A673 (cell line): ENCODE data around the gene NPBWR2.
"Not testable (repeated sequence)": the region's sequence is repeated elsewhere in the genome, so short reads cannot be mapped to it uniquely, and the experiment has no call there.

Source experiments
- EZH2 ChIP-seq: fragments of 200-600 bp; sonication (generic); IDR thresholded peaks from 2 replicates; pipeline ENCODE4 v1.6.1; 2017; ENCODE audit warnings: borderline replicate concordance, low read depth, mild to moderate bottlenecking, mixed read lengths, antibody characterized with exemption, low read length; ENCODE audit not compliant: poor library complexity, severe bottlenecking
- TF ChIP-seq, protein P1 (sequence below): fragments of 300-800, 200-600 bp; sonication (generic); conservative IDR thresholded peaks from 2 replicates; pipeline ENCODE4 v1.5.1; 2017; ENCODE audit warnings: low read depth, mild to moderate bottlenecking, antibody characterized with exemption, low read length, moderate library complexity, mixed read lengths

DNA sequence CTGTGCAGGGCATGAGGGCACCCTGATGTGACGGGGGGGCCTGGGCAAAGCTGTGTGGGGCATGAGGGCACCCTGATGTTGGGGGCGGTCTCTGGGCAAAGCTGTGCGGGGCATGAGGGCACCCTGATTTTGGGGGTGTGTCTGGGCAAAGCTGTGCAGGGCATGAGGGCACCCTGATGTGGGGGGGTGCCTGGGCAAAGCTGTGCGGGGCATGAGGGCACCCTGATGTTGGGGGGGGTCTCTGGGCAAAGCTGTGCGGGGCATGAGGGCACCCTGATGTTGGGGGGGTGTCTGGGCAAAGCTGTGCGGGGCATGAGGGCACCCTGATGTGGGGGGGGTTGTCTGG is 10.0 kb upstream of the NPBWR2 start:
- TF ChIP-seq, protein P1, sequence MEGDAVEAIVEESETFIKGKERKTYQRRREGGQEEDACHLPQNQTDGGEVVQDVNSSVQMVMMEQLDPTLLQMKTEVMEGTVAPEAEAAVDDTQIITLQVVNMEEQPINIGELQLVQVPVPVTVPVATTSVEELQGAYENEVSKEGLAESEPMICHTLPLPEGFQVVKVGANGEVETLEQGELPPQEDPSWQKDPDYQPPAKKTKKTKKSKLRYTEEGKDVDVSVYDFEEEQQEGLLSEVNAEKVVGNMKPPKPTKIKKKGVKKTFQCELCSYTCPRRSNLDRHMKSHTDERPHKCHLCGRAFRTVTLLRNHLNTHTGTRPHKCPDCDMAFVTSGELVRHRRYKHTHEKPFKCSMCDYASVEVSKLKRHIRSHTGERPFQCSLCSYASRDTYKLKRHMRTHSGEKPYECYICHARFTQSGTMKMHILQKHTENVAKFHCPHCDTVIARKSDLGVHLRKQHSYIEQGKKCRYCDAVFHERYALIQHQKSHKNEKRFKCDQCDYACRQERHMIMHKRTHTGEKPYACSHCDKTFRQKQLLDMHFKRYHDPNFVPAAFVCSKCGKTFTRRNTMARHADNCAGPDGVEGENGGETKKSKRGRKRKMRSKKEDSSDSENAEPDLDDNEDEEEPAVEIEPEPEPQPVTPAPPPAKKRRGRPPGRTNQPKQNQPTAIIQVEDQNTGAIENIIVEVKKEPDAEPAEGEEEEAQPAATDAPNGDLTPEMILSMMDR: not testable (repeated sequence)
- not testable (repeated sequence) for TF ChIP-seq EZH2
